PC-3 (cell line): Measurements from ENCODE around the gene GNAI1. TPM values are rescaled to one million over a fixed set of nuclear protein-coding genes. Genes with fewer than 3 reads are reported as not detected.

ENCODE experiments used
- ATAC-seq: fragments of 200-7000 bp; cut with Tn5 transposase; 2 replicates; pipeline ENCODE4 v1.9.1; 2020; ENCODE audit warnings: mild to moderate bottlenecking, moderate library complexity
- BruUV-seq: library from RNA; stranded (reverse); fragments of 400-500 nt; replicated peaks from 2 replicates; lab custom pipeline; 2021; lab: Mats Ljungman, UMichigan
- CTCF ChIA-PET: fragments of 300-600 bp; sonication (Branson Sonifier 250); formaldehyde crosslinking; loops from one replicate; lab custom pipeline; 2022; ENCODE audit warnings: antibody characterized with exemption; lab: Charles Lee
- POLR2A ChIA-PET: fragments of 300-600 bp; sonication (Branson Sonifier 250); formaldehyde crosslinking; loops from one replicate; lab custom pipeline; 2022; ENCODE audit warnings: antibody characterized with exemption; ENCODE audit not compliant: unreplicated experiment; lab: Charles Lee
- DNase-seq: peaks from one replicate; pipeline ENCODE4 v3.0.0-alpha.2; 2015
- H2AFZ ChIP-seq: fragments of 300-600 bp; sonication (generic); 2 replicates; pipeline ENCODE4 v1.6.0; 2016; ENCODE audit warnings: antibody characterized with exemption, low read length
- H3F3A ChIP-seq: fragments of 300-600 bp; sonication (generic); one replicate; pipeline ENCODE4 v1.6.0; 2017; ENCODE audit warnings: antibody characterized with exemption, low read length, control low read depth, mild to moderate bottlenecking; ENCODE audit not compliant: unreplicated experiment
- H3K27ac ChIP-seq: fragments of 300-600 bp; sonication (generic); 2 replicates; pipeline ENCODE4 v1.5.1; 2016; ENCODE audit warnings: mild to moderate bottlenecking, low read length
- H3K27me3 ChIP-seq: fragments of 300-600 bp; sonication (generic); 2 replicates; pipeline ENCODE4 v1.6.1; 2016; ENCODE audit warnings: low read length, mixed read lengths
- H3K36me3 ChIP-seq: fragments of 300-600 bp; sonication (generic); 2 replicates; pipeline ENCODE4 v1.6.1; 2016; ENCODE audit warnings: low read depth, mixed run types, low read length, mixed read lengths
- H3K4me1 ChIP-seq: fragments of 300-600 bp; sonication (generic); 2 replicates; pipeline ENCODE4 v1.5.1; 2016; ENCODE audit warnings: low read length; ENCODE audit not compliant: insufficient read depth
- H3K4me2 ChIP-seq: fragments of 300-600 bp; sonication (generic); 2 replicates; pipeline ENCODE4 v1.6.0; 2016; ENCODE audit warnings: low read length
- H3K4me3 ChIP-seq: fragments of 300-600 bp; sonication (generic); 2 replicates; pipeline ENCODE4 v1.5.1; 2016; ENCODE audit warnings: mild to moderate bottlenecking, low read length, mixed read lengths
- H3K79me2 ChIP-seq: fragments of 300-600 bp; sonication (generic); 2 replicates; pipeline ENCODE4 v1.6.1; 2017; ENCODE audit warnings: low read length, mixed read lengths
- H3K9ac ChIP-seq: fragments of 300-600 bp; sonication (generic); 2 replicates; pipeline ENCODE4 v1.6.0; 2016; ENCODE audit warnings: mild to moderate bottlenecking, low read length
- H3K9me2 ChIP-seq: fragments of 300-600 bp; sonication (generic); replicated peaks from 2 replicates; pipeline ENCODE4 v1.6.1; 2016; ENCODE audit warnings: mixed run types, low read length, mixed read lengths
- H3K9me3 ChIP-seq: fragments of 300-600 bp; sonication (generic); 2 replicates; pipeline ENCODE4 v1.6.1; 2016; ENCODE audit warnings: low read length, mixed read lengths
- H4K20me1 ChIP-seq: fragments of 300-600 bp; sonication (generic); 2 replicates; pipeline ENCODE4 v1.6.1; 2016; ENCODE audit warnings: low read length, mixed read lengths
- EZH2 ChIP-seq: fragments of 300-600 bp; sonication (generic); IDR thresholded peaks from one replicate; pipeline ENCODE4 v1.6.1; 2017; ENCODE audit warnings: antibody characterized with exemption, mild to moderate bottlenecking, low read length; ENCODE audit not compliant: unreplicated experiment
- EZH2phosphoT487 ChIP-seq: fragments of 300-600 bp; sonication (generic); IDR thresholded peaks from 2 replicates; pipeline ENCODE4 v1.6.1; 2018; ENCODE audit warnings: mild to moderate bottlenecking, antibody characterized with exemption, low read length, borderline replicate concordance
- intact Hi-C: fragments of 100-400 bp; cut with micrococcal nuclease; formaldehyde crosslinking; loops from 2 replicates; pipeline ENCODE4 v1.9.0; 2023
- total RNA-seq: library from RNA; depleted of rRNA; stranded (reverse); fragments of >200 nt; gene quantifications from 2 replicates; pipeline ENCODE4 v1.2.3, GENCODE V29; 2014
- TF ChIP-seq, protein P1 (sequence below): fragments of 300-600 bp; sonication (generic); conservative IDR thresholded peaks from 2 replicates; pipeline ENCODE4 v1.5.1; 2017; ENCODE audit warnings: antibody characterized with exemption, low read depth, mild to moderate bottlenecking, low read length

Gene GNAI1
- total RNA-seq, 1 experiment from 2014 or later = 16.9 TPM

GRCh38 chr7:80093349-80093748 is 41.3 kb upstream of the GNAI1 start:
- no peaks in the 10 kb centered on the region for H3K36me3 ChIP-seq
- no peaks in the 10 kb centered on the region for H3K9me3 ChIP-seq
- no peak for ATAC-seq

DNA sequence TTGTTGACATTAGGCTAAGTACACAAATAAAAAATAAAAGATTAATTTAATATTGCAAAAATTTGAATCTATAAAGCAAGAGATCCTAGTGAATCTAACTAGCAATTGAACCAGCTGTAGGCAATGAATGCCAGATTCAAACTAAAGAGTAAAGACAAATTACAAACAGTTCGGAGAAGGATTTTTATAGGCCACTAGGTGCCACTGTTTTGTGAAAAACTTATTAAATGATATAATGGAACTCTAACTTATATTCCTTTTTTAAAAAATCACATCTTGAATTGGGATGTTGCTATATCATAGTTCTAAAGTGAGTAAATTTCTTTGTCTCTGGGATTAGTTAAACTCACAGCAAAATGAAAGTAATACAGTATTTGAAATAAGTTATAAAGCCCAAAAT is 39.1 kb upstream of the GNAI1 start:
- POLR2A ChIA-PET = no interaction called here

More at GRCh38 chr7:80093349-80093748, 41.3 kb upstream of the GNAI1 start:
- Histone ChIP-seq H3F3A (no peaks in the 10 kb centered on the region), H3K9ac (no peak overlapping the region), H3K27me3 (no peaks in the 10 kb centered on the region), H3K4me2 (no peak overlapping the region), H3K27ac (no peak overlapping the region), H3K4me1 (peaks cover under 1% of the 10 kb centered on the region; the same call in 1 of the 2 replicates), H2AFZ (no peak overlapping the region), H4K20me1 (no peaks in the 10 kb centered on the region), H3K4me3 (no peak overlapping the region), H3K9me2 (no peaks in the 10 kb centered on the region), H3K79me2 (no peaks in the 10 kb centered on the region)
- CTCF ChIA-PET = no interaction called here
- intact Hi-C loops = no loop called here
- POLR2A ChIA-PET = no interaction called here
- TF ChIP-seq EZH2phosphoT487 (no peak), EZH2 (no peak)
- TF ChIP-seq, protein P1, sequence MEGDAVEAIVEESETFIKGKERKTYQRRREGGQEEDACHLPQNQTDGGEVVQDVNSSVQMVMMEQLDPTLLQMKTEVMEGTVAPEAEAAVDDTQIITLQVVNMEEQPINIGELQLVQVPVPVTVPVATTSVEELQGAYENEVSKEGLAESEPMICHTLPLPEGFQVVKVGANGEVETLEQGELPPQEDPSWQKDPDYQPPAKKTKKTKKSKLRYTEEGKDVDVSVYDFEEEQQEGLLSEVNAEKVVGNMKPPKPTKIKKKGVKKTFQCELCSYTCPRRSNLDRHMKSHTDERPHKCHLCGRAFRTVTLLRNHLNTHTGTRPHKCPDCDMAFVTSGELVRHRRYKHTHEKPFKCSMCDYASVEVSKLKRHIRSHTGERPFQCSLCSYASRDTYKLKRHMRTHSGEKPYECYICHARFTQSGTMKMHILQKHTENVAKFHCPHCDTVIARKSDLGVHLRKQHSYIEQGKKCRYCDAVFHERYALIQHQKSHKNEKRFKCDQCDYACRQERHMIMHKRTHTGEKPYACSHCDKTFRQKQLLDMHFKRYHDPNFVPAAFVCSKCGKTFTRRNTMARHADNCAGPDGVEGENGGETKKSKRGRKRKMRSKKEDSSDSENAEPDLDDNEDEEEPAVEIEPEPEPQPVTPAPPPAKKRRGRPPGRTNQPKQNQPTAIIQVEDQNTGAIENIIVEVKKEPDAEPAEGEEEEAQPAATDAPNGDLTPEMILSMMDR = no peak
- DNase-seq = no peak
- no TSS peak for BruUV-seq

DNA sequence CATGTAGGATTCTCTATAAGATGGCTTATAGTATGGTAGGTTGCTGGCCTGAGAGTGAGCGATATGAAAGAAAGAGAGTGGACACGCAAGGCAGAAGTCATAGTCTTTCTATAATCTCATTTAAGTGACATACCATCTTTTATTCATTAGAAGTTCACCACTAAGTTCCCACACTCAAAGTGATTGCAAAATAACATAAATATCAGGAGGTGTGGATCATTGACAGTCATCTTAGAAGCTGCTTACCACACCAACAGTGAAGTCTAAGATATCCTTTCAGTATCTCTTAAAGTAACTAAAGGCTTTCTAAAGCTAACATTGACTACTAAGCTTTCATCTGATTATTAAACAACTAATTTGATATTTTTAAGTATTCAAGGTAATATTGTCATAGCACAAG is 36.9 kb upstream of the GNAI1 start:
- ChIA-PET POLR2A (no interaction called here), CTCF (interaction anchor here (0.9 kb wide), 1 partner anchor 295 kb away, joined by 5 read pairs; no protein-coding TSS in a partner anchor)
- Histone ChIP-seq H3K27ac (no peak overlapping the region), H4K20me1 (no peaks in the 10 kb centered on the region), H3K36me3 (no peaks in the 10 kb centered on the region), H3K79me2 (no peaks in the 10 kb centered on the region), H3K4me3 (no peak overlapping the region), H3F3A (no peaks in the 10 kb centered on the region), H2AFZ (no peak overlapping the region), H3K9ac (no peak overlapping the region), H3K4me2 (no peak overlapping the region), H3K9me3 (no peaks in the 10 kb centered on the region), H3K27me3 (no peaks in the 10 kb centered on the region), H3K9me2 (no peaks in the 10 kb centered on the region), H3K4me1 (no peaks in the 10 kb centered on the region)
- intact Hi-C loops = loop anchor here (2.0 kb wide), 1 partner anchor 37 kb away; the partner anchor contains the start of gene GNAI1
- TF ChIP-seq EZH2 (no peak), EZH2phosphoT487 (no peak)
- TF ChIP-seq, protein P1 = no peak
- DNase-seq (no peak), ATAC-seq (no peak)
- no TSS peak for BruUV-seq

More for the DNA sequence above, 39.1 kb upstream of the GNAI1 start:
- H3K9ac ChIP-seq = no peak overlapping the region
- H3K27me3 ChIP-seq = no peaks in the 10 kb centered on the region
- ATAC-seq = peak; percentile 56
- intact Hi-C loops = loop anchor here (1.0 kb wide), 1 partner anchor 297 kb away; no protein-coding TSS in a partner anchor
- DNase-seq = peak; percentile 45
- H3K4me1 ChIP-seq = no peaks in the 10 kb centered on the region
- H3K4me2 ChIP-seq = no peak overlapping the region
- H3K27ac ChIP-seq = no peak overlapping the region
- TF ChIP-seq EZH2phosphoT487 (no peak), EZH2 (no peak)
- TF ChIP-seq, protein P1 = peak; percentile 64
- H3K4me3 ChIP-seq = no peak overlapping the region
- H3K79me2 ChIP-seq = no peaks in the 10 kb centered on the region
- H4K20me1 ChIP-seq = no peaks in the 10 kb centered on the region
- no peak overlapping the region for H2AFZ ChIP-seq
- no peaks in the 10 kb centered on the region for H3K9me3 ChIP-seq
- BruUV-seq = no TSS peak
- no peaks in the 10 kb centered on the region for H3F3A ChIP-seq
- CTCF ChIA-PET = interaction anchor here (1.0 kb wide), 1 partner anchor 296 kb away, joined by 3 read pairs; no protein-coding TSS in a partner anchor
- no peaks in the 10 kb centered on the region for H3K9me2 ChIP-seq
- H3K36me3 ChIP-seq = no peaks in the 10 kb centered on the region
